ENCODE data around the gene SPRN.

The SPRN gene

DNA sequence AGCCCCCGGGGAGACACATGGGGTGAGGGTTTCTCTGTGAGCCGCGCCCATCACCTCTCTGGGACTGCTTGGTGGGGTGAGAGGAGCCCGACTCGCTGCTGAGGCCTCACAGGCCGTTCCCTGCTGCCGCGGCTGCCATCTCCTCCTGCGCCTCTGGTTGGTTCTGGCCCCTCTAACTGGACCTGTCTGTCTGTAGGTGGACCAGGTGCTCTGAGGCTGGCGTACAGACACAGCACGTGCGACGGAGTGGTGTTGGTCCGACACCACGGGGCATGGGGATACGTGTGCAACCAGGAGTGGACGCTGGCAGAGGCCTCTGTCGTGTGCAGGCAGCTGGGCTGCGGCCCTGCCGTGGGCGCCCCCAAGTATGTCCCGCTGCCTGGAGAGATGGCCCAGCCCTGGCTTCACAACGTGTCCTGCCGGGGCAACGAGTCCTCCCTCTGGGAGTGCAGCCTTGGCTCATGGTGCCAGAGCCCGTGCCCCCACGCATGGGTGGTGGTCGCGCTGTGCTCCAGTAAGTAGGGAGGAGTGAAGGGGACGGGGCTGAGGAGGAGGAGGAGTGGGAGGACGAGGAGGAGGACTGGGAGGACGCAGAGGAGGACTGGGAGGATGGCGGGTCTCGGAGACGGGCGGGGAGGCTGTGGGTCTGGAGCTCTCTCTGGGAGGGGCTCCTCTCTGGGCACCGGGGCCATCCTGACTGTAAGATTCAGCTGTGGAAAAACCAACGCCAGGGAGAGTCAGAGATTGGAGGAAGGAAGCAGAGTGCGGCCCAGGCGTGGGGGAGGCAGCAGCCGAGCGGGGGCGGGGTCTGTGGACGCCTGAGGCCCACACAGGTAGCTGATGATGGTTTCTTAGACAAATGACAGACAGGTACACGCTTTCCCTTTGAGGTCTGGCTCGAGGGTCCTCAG is 31.9 kb upstream of the SPRN start:
- Histone ChIP-seq H3K4me3 (no peak overlapping the region), H3K27ac (no peak overlapping the region)
- TF ChIP-seq, protein P1, sequence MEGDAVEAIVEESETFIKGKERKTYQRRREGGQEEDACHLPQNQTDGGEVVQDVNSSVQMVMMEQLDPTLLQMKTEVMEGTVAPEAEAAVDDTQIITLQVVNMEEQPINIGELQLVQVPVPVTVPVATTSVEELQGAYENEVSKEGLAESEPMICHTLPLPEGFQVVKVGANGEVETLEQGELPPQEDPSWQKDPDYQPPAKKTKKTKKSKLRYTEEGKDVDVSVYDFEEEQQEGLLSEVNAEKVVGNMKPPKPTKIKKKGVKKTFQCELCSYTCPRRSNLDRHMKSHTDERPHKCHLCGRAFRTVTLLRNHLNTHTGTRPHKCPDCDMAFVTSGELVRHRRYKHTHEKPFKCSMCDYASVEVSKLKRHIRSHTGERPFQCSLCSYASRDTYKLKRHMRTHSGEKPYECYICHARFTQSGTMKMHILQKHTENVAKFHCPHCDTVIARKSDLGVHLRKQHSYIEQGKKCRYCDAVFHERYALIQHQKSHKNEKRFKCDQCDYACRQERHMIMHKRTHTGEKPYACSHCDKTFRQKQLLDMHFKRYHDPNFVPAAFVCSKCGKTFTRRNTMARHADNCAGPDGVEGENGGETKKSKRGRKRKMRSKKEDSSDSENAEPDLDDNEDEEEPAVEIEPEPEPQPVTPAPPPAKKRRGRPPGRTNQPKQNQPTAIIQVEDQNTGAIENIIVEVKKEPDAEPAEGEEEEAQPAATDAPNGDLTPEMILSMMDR (IDR thresholded peaks at IDR 0.05), result no peak
- peak; percentile 45 for DNase-seq (ENCODE audit: low spot score)

DNA sequence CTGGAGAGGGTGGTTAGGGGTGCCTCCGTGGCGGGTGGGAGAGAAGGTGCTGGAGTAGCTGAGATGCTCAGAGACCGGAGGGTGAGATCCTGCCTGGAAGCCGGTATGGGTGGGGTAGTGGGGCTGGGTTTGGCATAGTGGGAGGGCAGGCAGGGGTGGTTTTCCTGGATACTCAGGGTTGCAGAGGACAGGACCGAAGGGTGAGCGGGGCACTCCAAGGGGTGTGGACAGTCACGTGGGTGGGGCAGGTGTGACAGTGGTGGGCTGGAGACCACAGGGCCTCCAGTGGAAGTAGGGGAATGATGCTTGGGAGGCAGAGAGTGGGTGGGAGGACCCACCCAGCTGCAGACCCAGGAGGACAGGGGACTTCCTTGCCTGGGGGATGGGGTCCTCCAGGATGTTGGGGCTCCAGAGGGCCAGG is 31.2 kb upstream of the SPRN start:
- no peak overlapping the region for H3K4me3 ChIP-seq
- TF ChIP-seq, protein P1 (IDR thresholded peaks at IDR 0.05), result no peak
- DNase-seq (ENCODE audit: low spot score), result peak; percentile 64

DNA sequence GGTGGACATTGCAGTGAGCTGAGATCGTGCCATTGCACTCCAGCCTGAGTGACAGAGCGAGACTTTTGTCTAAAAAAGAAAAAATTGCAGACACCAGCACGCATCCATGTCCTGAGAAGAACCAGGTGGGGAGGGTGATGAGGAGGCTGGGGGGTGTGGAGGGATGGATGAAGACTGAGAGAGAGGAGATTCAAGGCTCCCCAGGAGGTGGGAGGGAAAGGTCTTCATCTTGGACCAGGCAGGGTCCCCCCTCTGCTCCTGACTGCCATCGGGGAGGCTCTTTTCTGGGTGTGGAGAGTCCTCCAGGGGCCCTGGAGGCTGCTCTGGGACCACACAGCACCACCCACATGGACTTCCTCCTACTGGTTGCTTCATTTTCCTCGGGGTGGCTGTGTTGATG is 30.8 kb upstream of the SPRN start:
- TF ChIP-seq, protein P1 (IDR thresholded peaks at IDR 0.05), result no peak
- Histone ChIP-seq H3K4me3 (no peak overlapping the region), H3K27ac (no peak overlapping the region)
- no peak for DNase-seq (ENCODE audit: low spot score)

More for the DNA sequence above, 31.2 kb upstream of the SPRN start:
- no peak overlapping the region for H3K27ac ChIP-seq

DNA sequence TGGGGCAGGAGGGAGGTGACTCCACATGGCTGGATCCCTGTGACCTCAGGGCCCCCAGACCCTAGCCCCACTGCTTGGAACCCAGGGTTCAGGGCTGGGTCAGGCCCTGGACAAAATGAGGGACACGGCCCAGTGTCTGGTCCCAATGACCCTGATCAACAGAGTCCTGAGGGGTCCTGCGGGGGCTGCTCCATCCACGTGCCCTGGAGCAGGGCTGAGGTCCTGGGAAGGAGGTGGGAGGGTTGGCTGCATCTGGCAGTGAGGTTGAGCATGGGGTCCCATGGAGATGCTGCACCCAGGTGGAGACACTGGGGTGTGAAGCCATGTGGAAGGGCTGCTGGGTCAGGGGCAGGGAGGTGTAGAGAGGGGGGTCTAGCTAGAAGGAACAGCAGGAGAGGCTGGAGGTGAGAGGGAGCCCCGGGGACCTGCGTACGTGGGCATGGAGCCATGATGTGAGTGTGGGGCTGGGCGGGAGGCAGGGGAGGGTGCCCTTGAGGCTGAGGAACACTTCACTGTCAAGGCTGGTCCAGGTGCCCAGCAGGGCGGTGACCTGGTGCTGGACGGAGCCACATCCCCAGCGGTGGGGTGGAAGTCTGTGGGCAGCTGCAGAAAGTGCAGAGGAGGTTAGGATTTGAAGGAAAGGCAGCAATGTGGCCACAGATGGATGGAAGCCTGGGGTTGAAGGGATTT is 29.9 kb upstream of the SPRN start:
- H3K4me3 ChIP-seq, result no peak overlapping the region
- H3K27ac ChIP-seq, result no peak overlapping the region
- TF ChIP-seq, protein P1 (IDR thresholded peaks at IDR 0.05), result no peak
- DNase-seq (ENCODE audit: low spot score), result no peak

DNA sequence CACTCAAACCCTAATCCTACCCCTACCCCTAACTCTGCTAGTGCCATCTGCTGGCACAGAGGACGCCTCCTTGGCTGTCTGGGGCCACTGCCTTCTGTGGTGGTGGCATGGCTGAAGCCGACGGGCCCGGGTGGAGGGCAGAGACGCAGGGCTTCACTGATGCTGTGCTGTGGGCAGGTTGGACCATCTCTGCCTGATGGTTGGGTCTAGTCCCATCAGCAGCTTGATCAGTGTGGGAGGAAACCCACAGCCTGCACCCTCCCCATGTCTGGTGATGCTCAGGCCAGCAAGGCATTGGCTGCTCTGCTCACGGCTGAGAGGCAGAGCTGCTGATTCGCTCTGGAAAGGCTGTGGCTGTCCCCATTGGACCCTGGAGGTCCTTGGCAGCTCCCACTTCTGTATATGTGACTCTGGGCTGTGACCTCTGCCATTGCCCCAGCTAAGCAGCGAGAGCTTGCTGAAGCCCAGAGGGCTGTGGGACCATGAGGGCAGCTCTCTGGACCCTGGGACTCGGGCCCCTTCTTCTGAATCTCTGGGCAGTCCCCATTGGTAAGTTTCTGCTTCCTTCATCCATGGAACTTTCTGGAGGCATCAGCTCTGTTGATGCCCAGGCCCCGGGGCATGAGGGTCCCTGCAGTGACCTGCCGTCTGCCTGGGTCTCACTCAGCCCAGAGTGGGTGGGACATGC is 29.2 kb upstream of the SPRN start, which contains the start of gene SCART1:
SCART1 (plus strand) TSS at position 430 of the 688 bp plus-strand sequence; CDS start at position 483, 53 bp downstream.
- TF ChIP-seq, protein P1 (IDR thresholded peaks at IDR 0.05), result no peak
- no peak for DNase-seq (ENCODE audit: low spot score)
- H3K27ac ChIP-seq, result no peak within 1 kb of the TSS
- H3K4me3 ChIP-seq, result no peak within 1 kb of the TSS

DNA sequence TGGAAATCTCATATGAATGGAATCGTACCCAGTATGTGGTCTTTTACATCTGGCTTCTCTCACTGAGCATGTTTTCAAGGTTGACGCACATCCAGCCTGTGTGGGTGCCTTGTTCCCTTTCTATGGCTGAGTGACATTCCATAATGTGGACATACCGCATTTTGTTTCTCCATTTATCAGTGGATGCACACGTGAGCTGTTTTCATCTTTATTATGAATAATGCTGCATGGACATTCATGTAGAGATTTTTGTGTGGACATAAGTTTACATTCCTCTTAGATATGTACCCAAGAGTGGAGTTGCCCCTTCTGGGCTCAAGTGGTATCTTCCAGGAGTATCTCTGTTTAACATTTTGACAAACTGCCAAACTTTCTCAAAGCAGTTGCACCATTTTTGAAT is 28.0 kb upstream of the SPRN start:
- DNase-seq (ENCODE audit: low spot score), result no peak
- H3K27ac ChIP-seq, result no peak overlapping the region
- TF ChIP-seq, protein P1 (IDR thresholded peaks at IDR 0.05), result no peak
- H3K4me3 ChIP-seq, result no peak overlapping the region
